Peyer's patch (tissue), 4 donors: ENCODE data around the gene GPR151. TPM values are rescaled to one million over a fixed set of nuclear protein-coding genes. Genes with fewer than 3 reads are reported as not detected.

Experiments
- DNase-seq, 3 donors: peaks; one replicate each; pipeline ENCODE4 v3.0.0-alpha.2; 2017 to 2019
- H3K27ac ChIP-seq, 4 donors: fragments of 200-600 bp; sonication (generic); one replicate each; pipeline ENCODE4 v1.5.1; 2016 to 2019
- H3K27me3 ChIP-seq, 2 donors: fragments of 200-600 bp; sonication (generic); one replicate each; pipeline ENCODE4 v1.5.1; 2019
- H3K36me3 ChIP-seq, 3 donors: fragments of 200-600 bp; sonication (generic); one replicate each; pipeline ENCODE4 v1.5.1; 2016 to 2019
- H3K4me1 ChIP-seq, 4 donors: fragments of 200-600 bp; sonication (generic); one replicate each; pipeline ENCODE4 v1.5.1; 2016 to 2019
- H3K4me3 ChIP-seq, 4 donors: fragments of 200-600 bp; sonication (generic); 1 replicate in 3 of 4; 2 replicates in 1 of 4; pipeline ENCODE4 v1.5.1; 2016 to 2019; ENCODE audit warnings: mild to moderate bottlenecking in 1 of 4
- H3K9me3 ChIP-seq, 4 donors: fragments of 200-600 bp; sonication (generic); one replicate each; pipeline ENCODE4 v1.5.1; 2016 to 2019; ENCODE audit warnings: mild to moderate bottlenecking in 1 of 4
- POLR2A ChIP-seq, 2 donors: fragments of 450-650 bp; IDR thresholded peaks; one replicate each; pipeline ENCODE4 v1.5.1; 2017; ENCODE audit warnings: antibody characterized with exemption in 2 of 2, mild to moderate bottlenecking in 2 of 2, moderate library complexity in 2 of 2
- total RNA-seq, 4 donors: library from RNA; depleted of rRNA; stranded (reverse); fragments of >200 nt; gene quantifications; one replicate each; pipeline ENCODE4 v1.1.0, GENCODE V29; 2016
- TF ChIP-seq, protein P1 (sequence below), 6 experiments: fragments of 450-650 bp in 4 of 6; fragments of 200-600 bp in 2 of 6; sonication (generic) in 1 of 6; IDR thresholded peaks; one replicate each; pipeline ENCODE4 v1.5.1; 2017 to 2019; ENCODE audit warnings: antibody characterized with exemption in 6 of 6, mild to moderate bottlenecking in 3 of 6, moderate library complexity in 1 of 6

GPR151 gene
- total RNA-seq, 4 donors from 2014 or later = not detected

DNA sequence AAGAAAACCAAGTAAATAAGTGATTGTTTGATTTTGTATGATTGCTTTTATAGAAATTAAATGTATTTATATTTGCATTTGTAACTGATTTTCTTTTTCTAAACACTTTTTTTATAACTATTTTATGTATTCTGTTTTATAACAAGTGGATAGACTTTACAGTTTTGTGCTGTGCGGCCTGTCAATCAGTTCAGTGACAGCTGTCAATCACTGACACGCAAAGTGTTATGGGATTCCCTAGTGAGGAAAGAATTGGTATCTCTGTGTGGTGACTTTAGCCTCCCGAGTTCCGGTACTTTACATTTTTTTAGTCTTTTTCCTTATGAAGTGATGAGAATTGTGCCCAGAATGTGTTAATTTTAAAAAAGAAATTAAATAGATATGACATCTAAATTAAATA is 16.3 kb downstream of the GPR151 start:
- Histone ChIP-seq H3K4me1 (no peaks in the 10 kb centered on the region), H3K27ac (no peak overlapping the region), H3K4me3 (no peak overlapping the region), H3K36me3 (peaks cover 0 to 39% (median 0%) of the 10 kb centered on the region in 3 donors), H3K27me3 (no peaks in the 10 kb centered on the region), H3K9me3 (no peaks in the 10 kb centered on the region)
- TF ChIP-seq, protein P1, sequence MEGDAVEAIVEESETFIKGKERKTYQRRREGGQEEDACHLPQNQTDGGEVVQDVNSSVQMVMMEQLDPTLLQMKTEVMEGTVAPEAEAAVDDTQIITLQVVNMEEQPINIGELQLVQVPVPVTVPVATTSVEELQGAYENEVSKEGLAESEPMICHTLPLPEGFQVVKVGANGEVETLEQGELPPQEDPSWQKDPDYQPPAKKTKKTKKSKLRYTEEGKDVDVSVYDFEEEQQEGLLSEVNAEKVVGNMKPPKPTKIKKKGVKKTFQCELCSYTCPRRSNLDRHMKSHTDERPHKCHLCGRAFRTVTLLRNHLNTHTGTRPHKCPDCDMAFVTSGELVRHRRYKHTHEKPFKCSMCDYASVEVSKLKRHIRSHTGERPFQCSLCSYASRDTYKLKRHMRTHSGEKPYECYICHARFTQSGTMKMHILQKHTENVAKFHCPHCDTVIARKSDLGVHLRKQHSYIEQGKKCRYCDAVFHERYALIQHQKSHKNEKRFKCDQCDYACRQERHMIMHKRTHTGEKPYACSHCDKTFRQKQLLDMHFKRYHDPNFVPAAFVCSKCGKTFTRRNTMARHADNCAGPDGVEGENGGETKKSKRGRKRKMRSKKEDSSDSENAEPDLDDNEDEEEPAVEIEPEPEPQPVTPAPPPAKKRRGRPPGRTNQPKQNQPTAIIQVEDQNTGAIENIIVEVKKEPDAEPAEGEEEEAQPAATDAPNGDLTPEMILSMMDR (IDR thresholded peaks at IDR 0.05) = no peak
- TF ChIP-seq POLR2A (IDR thresholded peaks at IDR 0.05) = no peak
- DNase-seq = no peak

DNA sequence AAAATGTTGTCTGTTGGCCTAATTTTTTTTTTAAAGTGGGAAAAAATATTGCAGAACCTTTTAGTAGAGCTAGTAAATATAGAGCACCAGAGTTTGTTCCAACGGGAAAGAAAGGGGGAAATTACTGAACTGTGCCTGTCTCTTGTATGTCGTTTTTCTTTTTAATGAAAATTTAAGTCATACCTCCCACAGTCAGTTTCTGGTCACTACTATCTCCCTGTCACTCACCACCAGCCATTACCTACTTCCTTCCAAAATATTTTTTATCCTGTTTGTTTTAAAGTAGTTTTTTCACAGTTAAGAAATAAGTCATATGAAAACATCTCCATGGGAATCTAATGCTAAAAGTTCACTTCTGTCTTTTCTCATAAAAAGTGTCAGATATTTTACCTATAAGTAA is 21.3 kb downstream of the GPR151 start:
- Histone ChIP-seq H3K4me1 (no peaks in the 10 kb centered on the region), H3K27ac (no peak overlapping the region), H3K36me3 (peaks cover 0 to 53% (median 0%) of the 10 kb centered on the region in 3 donors), H3K4me3 (no peak overlapping the region), H3K9me3 (no peaks in the 10 kb centered on the region), H3K27me3 (no peaks in the 10 kb centered on the region)
- no peak for DNase-seq
- no peak for TF ChIP-seq POLR2A (IDR thresholded peaks at IDR 0.05)
- TF ChIP-seq, protein P1 (IDR thresholded peaks at IDR 0.05) = no peak

DNA sequence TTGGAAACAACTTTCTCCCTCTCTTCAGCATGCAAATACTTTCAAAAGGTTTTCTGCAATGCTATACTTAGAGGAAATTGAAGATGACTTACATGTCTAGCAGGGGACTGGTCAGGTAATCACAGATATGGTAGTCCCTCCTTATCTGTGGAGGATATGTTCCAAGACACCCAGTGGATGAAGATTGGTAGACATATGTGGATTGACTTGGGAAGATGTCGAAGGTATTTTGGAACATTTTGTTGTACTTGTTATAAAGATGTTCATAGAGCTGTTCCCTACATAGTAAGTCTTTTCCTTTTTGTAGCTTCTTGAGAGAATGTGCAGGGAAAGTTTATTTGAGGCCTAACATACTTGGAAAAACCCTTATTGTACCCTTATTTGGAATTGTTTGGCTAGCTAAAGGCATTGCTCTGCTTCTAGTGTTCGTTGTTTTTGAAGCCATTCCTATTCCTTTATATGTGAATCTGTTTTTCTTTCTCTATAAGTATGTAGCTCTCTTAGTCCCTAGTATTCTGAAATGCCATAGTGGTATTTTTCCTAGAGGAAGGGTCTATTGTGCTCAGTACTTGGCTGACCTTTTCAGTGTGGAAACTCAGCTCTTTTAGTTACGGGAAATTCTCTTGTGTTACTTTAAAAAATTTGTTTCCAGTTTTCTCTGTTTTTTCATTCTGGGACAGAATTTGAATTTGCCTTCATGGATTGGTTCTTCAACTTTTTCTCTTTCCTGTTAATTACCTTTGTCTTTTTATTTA is 25.7 kb downstream of the GPR151 start:
- Histone ChIP-seq H3K27ac (no peak overlapping the region), H3K36me3 (peaks cover 0 to 38% (median 0%) of the 10 kb centered on the region in 3 donors), H3K9me3 (no peaks in the 10 kb centered on the region), H3K4me1 (no peaks in the 10 kb centered on the region), H3K27me3 (no peaks in the 10 kb centered on the region), H3K4me3 (no peak overlapping the region)
- no peak for TF ChIP-seq POLR2A (IDR thresholded peaks at IDR 0.05)
- TF ChIP-seq, protein P1 (IDR thresholded peaks at IDR 0.05) = no peak
- no peak for DNase-seq

DNA sequence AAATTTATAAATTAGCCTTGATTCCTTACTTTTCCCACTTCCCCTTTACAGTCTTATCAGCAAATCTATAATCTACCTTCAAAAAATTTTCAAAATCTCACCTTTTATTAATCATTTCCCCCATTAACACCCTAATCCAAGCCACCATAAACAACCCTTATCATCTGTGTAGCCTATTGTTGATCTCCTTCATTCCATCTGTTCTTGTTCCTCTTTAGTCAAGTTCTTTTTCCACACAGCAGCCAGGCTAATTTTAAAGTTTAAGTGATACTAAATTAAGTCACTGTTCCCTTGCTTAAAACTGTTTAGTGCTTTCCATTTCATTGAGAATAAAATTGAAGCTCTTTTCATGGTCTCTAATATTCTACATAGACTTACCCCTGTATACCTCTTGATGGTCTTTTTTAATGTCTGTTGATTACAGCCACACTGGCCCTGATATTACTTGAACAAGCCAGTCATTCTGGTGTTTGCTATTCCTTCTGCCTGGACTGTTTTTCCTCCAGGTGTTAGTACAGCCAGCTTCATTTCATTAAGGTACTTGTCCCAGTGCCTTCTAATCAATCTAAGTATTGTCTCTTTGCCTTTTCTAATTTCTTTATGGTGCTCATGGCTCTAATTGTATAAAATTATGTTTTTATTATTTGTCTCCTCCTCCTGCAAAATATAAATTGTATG is 31.1 kb downstream of the GPR151 start:
- no peaks in the 10 kb centered on the region for H3K27me3 ChIP-seq
- peaks cover 0 to 62% (median 0%) of the 10 kb centered on the region in 3 donors for H3K36me3 ChIP-seq
- no peak overlapping the region for H3K4me3 ChIP-seq
- TF ChIP-seq, protein P1 (IDR thresholded peaks at IDR 0.05) = no peak
- no peak for TF ChIP-seq POLR2A (IDR thresholded peaks at IDR 0.05)
- no peaks in the 10 kb centered on the region for H3K9me3 ChIP-seq
- no peak for DNase-seq
- no peak overlapping the region for H3K27ac ChIP-seq
- no peaks in the 10 kb centered on the region for H3K4me1 ChIP-seq

DNA sequence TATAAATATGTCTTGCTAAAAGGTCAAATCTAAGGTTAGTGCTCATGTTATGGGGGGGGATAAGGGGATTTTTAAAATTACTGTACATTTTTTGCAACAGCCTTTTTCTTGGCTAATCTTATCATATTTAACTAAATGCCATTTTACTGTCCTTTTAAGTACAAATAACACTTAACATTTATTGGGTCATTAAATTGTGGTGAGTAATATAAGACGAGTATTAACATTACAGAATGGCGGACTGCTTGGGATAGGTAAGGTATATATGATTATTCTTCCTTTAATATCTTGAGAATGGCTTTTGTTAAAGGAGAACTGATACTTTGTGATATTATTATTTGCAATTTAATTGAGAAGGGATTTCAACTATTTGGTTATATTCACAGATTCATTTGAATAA is 33.2 kb downstream of the GPR151 start:
- no peak for TF ChIP-seq POLR2A (IDR thresholded peaks at IDR 0.05)
- TF ChIP-seq, protein P1 (IDR thresholded peaks at IDR 0.05) = no peak
- Histone ChIP-seq H3K4me1 (no peaks in the 10 kb centered on the region), H3K27ac (no peak overlapping the region), H3K36me3 (peaks cover 0 to 69% (median 0%) of the 10 kb centered on the region in 3 donors), H3K27me3 (no peaks in the 10 kb centered on the region), H3K4me3 (no peak overlapping the region), H3K9me3 (no peaks in the 10 kb centered on the region)
- DNase-seq = no peak
